Measurements from ENCODE around the gene EPS8L3.
"Not testable (repeated sequence)": the region's sequence is repeated elsewhere in the genome, so short reads cannot be mapped to it uniquely, and the experiment has no call there.

Gene EPS8L3

DNA sequence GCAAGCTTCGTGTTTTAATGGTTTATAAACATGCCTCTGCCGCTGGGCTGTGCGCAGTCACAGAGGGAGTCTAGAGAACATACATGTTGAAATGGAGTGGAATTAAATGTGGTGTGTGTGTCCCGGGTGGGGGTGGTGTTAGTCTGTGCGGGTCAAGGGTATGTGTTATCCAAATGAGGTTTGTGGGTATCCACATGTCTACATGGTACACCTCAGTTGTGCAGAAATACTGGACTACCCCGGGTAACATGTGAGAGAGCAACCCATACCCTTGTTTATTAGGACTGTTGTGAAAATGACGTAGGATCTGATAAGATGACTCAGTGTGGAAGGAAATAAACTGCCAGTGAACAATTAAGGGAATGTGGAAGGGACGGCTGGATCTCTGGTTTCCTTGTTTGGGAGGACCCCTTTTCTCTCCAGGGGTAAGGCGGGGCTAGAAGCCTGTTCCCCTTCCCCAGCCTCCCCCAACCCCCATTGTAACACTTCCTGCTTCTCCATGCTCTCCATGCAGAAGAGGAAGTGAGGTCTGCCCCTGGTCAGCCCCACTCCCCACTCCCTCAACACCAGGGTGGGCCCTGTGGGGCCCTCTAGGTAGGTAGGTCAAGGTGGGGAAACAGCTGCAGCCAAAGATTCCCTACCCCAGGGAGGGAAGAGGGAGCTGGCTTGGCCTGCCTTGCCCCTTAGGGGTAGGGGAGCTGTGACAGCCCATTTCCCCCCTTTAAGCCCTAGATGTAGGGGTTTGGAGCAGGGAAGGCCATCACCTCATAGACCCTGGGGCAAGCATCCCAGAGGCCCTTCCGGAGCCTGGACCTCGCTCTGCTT, 690 bp downstream of the EPS8L3 start:
- DNase-seq = no peak

DNA sequence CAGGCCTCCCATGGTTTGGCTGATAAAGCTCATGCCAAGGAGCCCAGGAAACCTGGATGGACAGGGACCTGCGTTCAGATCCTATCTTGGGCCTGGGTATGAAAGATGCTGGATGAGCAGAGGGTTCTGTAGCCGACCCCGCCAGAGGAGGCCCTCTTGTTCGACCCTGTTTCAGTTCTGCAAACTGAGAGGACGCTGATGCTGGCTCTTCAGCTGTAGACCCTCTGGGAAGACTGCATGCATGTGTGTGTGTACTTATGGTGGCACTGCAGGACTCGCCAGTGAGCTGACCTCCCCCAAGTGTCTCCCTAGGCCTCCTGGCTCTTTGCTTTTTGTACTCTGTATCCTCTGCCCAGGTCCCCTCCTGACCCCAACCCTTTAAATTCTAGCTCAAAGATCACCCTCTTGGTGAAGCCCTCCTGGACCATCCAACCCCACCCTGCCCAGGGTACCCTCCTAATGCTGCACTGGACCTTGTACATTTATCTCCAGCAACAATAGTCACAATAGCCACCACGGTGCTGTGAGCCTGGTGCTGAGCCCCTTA, 1.6 kb downstream of the EPS8L3 start:
- no peak for DNase-seq

DNA sequence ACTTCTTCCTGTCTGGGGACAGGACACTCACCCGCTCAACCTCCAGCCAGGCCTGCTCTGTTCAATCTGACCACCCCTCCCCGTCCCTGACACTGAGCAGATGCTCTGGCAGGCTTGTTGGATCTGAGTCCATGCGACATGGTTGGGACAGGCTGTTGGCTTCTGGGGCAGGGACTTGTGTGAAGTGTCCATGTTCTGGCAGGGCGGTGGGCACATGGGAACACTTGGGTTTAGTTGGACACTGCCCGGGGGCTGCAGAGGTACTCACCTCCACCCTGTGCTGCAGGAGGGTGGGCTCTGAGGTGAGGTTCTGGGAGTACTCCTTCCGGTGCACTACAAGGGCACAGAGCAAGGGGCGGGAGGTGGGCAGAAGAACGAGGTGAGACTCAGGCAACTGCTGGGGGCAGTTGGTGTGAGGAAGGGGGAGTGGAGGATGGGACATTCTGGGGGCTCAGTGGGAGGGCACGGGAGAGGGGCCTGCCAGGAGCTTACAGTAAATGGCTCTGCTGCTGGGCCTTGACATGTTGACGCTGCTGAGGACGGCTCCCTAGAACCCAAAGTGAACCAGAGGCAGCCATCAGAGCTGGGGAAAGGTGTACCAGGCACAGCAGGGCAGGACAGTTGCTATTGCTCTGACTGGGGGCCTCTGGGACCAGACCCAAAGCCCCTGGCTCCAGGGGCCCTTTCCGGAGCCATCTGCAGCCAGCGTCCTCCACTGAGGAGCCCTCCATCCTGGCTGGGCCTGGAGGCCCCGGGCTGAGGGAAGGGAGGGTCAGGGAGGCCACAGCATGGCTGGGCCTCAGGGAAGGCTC, 2.3 kb downstream of the EPS8L3 start:
- no peak for DNase-seq

DNA sequence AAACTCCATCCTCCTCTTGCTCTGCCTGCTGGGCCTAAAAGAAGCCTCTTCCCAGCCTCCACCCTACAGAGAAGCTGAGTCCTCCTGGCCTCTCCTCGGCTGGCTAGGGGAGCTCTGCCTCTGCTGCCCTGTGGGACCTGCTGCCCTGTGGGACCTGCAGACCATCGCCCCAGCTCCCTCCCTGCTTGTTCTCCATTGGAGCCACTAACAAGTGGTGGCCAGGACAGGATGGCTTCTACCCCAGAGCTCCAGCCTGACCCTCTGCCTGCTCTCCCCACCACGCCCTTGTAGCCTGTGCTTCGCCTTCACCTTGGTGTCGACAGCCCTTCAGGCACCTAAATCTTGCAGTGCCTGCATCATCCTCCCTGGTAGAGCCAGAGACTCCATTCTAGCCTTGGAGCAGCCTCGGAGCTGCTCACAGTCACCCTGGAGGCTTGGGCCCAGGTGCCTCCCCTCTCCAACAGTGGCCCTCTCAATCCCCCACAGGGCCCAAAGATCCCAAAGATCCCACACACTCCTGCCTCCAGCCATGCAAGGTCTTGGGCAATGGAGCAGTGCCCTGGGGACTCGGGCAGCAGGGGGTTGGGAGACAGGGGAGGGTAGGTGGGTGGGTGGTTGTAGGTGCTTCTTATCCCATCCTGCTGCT, 3.0 kb downstream of the EPS8L3 start:
- DNase-seq = no peak

DNA sequence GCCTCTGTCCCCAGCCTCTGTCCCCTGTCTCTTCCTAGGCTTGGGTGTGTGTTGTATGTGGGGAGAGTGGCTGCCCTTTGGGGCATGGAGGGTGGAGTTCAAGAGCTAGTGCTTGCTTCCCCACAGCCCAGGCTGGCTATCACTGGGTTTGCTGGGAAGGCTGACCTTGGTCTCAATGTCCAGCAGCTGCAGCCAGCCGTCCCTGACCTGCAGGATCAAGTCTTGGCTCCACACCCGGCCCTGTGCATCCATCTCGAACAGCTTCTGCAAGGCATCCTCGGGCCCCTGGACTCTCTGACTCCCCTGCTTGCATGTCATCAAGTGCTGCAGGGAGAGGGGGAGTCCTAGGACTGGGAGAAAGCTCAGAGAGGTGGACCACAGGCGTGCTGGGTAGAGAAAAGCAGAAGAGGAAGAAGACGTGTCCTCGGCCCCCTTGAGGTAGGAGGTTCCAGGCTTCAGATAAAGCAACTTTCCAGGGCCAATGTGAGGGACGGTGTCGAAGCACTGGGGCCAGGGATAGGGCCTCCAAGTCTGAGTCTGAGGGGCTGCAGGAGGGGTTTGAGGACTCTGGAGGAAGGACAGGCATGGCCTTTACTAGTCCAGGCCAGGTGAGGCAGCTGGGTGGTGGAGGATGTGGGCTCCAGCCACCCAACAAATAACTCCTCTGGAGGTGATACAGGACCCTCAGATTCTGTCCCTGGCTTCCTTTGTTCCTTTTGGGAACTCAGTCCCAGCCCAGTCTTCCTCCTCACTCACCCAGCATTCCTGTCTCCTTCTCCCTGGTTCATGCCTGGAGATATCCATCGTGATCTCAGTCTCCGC, 4.0 kb downstream of the EPS8L3 start:
- DNase-seq = no peak

DNA sequence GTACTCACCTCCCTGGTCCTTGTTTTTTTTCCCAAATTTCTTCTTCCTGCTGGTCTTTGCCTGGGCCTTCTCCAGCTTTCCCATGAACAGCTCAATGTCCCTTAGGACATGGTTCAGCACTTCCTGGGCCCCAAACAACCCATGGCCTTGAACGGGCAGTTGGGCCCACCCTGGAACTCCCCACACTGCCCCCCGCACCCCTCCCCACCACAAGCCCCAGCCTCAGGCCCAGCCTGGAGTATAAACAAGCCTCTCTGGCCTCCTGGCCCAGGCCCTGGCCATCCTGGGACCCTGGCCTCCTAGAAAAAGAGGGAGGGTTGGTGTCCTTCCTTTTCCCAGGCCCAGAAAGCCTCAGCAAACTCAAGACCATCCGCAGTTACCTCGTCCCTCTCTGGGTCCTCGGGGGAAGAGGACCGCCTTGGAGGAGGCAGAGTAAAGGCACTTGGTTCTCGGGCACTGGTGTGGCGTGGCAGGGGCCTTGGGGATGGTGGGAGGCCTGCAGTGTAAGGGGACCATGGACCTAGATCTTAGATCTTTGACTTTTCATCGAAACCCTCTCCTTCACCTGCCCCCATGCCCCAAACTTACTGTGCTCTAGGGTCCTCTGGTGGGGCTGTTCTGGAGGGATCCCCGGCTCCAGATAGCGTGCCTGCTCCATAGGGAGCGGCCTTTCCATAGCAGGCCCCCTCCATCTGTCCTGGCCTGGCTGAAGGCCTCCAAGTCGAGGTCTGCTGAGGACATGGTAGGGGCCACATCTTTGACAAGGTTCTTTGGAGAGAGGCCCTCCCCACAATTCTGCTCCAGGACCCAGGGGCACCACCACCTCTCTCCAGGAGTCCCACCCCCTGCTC, 5.6 kb downstream of the EPS8L3 start:
- DNase-seq = no peak

DNA sequence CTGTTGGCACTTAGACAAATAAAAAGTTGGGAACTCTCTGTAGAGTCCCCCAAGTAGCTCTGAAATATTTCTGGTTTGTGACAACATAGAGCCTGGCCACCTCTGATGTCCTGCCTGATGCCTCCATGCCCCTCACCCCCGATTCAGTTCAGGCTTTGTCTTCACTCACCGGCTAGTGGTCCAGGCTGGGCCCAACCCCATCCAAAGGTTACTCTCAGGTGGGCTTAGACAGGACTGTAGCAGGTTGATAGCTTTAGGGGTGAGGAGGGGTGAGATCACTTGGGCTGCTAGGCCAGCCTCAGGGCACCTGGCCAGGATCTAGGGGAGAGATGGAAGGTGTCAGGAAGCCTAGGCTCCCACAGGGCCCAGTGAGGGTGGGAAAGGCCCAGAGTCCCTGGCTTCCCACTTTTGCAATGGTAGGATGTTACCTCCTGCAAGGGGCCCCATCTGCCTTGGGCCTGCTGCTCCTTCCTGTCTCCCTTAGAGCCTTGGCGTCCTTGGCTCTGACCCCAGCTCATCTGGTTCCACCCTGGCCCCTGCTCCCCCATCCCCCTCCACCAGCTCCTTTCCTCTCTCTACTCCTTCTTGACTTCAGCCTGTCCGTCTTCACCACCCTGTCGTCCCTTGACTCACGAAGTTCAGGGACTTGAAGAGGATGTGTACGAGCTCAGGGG, 6.7 kb downstream of the EPS8L3 start:
- DNase-seq = no peak

DNA sequence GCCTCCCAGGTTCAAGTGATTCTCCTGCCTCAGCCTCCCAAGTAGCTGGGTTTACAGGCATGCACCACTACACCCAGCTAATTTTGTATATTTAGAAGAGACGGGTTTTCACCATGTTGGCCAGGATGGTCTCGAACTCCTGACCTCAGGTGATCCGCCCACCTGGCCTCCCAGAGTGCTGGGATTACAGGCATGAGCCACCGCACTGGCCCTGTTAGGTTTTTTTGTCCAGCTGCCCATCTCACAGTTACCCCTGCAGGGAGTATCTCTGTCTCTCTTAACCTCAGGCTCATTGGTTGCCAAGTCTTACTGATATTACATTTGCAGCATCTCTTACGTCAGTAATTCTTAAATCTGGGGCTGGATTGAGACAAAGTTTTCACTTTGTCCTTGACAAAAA, 7.4 kb downstream of the EPS8L3 start:
- not testable (repeated sequence) for DNase-seq

DNA sequence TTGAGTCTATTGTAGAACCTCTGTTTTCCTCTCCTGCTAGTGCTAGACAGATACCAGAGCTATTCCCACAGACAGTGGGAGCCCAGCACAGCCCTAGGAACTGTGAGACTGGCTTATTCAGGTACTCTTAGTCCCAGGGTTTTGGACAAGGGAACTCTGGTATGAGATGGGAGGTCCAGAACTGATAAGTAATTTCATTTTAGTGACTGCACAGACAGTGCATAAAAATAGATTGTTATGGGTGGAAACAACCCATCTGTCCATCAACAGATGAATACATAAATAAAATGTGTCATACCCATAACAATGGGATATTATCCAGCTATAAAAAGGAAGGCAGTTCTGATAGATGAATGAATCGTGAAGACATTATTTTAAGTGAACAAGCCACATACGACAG, 9.0 kb downstream of the EPS8L3 start:
- DNase-seq = no peak

DNA sequence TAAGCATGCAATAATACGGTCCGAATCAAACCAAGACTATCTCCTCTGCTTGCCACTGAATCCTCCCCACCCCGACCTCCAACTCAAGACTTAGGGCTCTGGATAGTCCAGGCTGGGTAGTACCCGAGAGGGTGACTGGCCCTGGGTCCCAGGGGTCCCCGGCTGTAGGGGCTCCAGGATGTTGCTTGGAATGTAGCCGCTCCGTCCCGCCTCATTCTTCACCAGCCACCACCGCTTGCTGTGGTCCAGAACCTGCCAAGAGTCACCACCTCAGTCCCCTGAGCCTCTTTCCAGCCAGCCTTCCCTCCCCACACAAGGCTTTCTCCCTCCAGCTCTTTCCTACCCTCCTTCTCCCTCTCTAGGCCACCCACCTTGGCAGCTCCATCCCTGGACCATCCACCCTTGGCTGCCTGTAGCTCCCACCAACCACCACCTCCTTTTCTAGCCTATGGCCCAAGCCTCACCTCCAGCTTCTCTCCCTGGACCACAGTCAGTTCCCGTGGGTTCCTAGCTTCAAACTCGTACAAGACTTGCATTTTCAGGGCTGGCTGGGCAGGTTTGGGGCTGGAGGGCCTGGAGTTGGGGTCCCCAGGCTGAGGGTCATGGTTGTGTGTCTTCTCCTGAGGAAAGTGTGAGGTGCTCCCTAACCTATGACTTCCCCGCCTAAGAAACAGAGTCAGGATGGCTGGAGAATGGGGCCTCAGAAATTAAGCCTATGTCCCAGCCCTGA, 12.0 kb downstream of the EPS8L3 start:
- no peak for DNase-seq

DNA sequence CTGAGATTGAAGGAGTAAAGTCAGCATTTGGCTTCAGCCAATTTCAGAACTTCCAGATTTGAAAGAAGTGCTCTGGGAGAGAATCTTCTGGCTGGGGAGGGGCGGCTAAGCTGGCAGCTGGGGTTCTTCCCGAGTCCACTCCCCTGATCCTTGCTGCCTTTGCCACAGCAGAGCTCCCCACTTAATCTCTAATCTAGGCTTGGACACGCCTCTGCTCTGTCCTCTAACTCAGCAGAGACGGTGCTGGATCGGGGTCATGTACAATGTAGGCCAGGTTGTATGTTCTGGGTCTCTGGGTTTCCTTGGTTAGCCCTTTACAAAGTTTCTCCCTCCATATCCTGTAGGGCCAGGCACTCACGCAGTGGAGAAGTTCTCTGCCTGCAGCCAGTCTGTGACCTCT, 12.8 kb downstream of the EPS8L3 start:
- DNase-seq = no peak

DNA sequence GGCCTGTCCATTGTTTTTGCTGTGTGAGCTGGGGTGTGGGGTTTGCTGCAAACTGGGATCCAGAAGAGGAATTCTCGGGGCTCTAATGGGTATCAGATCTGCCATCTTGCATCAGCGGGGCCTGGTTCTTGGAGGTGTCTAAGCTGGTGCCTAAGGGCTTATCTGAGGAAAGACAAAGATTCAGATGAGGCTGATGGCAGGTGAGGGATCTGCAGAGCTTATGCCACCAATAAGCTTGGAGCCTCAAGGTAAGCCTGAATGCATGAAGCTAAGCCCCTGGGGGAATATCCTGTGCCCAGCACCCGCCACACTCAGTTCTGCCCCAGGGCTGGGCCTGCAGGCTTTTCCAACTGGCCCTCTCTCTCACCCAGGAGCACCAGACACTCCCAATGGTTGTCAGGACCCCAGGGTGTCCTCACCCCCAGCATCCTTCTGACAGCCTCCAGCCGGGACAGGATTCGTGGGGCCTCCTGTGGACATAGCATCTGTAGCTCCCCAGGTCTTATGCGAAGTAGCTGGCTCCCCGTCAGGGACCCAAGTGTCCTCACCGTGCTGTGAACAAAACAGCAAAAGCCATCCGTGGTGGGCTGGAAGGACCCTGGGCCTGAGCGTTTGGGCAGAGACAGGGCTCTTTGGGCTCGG, 13.4 kb downstream of the EPS8L3 start:
- DNase-seq = no peak

DNA sequence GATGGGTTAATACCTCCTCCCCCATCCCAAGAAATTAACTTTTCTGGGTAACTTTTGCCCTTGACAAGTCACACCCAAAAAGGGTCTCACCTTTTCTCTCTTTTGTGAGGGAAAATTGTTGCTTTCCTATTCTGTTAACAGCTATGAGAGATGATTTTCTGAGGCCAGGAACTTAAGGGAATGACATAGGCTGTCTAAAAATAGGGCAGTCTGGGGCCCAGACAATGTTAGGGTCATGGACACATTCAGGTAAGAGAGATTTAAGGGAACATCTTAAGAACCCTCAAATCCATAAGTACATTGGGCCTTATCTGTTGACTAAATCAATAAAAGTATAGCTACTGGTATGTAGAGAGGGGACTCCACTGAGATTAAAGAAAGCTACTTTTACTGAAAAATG, 14.5 kb downstream of the EPS8L3 start:
- no peak for DNase-seq

DNA sequence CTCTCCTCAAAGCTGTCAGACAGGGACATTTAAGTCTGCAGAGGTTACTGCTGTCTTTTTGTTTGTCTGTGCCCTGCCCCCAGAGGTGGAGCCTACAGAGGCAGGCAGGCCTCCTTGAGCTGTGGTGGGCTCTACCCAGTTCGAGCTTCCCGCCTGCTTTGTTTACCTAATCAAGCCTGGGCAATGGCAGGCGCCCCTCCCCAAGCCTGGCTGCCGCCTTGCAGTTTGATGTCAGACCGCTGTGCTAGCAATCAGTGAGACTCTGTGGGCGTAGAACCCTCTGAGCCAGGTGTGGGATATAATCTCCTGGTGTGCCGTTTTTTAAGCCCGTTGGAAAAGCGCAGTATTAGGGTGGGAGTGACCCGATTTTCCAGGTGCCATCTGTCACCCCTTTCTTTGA, 15.4 kb downstream of the EPS8L3 start:
- DNase-seq = not testable (repeated sequence)

DNA sequence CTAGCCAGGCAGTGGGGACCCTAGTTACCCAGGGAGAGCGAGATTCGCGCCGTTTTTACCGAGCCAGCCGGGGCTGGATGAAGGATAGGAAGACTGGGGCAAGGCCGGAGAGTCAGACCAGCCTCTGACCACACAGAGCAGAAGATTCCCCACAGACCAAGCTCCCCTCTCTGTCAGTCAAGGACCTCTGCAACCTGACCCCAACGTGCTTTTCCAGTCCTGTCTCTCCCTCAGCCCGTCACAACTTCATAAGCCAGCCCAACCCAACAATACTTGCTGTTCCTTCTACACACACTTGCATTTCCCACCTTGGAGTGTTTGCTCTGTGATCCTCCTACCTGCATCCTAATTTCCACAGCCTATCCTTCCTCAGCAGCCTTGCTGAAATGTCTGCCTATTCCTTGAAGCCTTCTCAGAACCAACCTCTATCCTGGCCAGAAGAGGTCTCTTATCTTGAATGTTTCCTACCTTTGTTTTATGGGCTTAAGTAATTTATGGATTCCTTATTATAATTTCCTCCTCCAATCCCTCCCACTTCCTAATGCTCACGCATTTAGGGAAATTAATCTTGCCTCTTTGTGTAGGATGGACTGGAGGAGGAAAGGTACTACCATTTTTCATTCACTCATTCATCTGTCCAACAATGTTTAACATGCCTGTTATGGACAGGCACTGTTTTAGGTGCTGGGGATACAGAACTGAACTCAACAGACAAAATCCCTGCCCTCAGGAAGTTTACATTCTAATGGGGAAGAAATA, 22.9 kb downstream of the EPS8L3 start, which contains the start of gene GSTM3:
Gene GSTM3, minus strand, starts transcription at position 424 of the 759 bp plus-strand sequence. CDS start 751 bp downstream, outside the sequence.
- DNase-seq = no peak

DNA sequence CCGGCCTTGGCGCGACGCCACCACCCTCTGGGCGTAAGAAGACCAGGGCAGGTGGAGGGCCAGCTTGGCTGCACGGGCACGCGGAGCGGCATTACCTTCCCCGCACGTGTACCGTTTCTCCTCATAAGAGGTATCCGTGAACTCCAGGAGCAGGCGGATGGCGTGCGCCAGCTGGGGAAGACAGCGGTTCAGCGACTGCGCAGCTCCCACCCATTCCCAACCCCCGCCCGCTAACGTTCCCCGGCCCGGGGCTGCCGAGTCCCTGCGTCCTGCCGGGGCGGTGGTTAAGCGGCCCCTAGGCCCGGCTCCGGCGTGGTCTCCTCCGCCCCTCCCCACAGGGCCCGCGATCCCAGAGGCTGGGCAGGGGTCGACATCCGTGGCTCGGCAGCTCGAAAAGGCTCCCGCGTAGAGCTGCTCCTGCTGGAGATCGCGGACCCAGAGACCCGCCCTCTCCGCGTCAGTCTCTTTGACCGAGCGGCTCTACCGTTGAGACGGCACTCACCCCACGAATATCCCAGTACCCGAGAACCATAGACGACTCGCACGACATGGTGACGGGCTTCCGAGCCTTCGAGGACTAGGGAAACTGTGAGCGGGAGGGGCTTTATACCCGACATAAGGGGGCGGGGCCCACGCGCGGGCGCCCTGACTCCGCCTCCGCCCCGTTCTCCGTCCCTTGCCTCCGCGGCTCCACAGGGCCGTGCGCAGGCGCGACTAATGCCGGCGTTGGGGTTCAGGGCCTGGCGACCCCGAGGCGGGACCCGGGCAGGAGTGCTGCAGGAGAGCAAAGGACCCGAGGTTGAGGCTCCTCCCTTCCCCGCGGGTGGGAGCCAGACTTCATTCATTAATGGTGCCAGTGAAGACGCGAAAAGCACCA, 23.7 kb downstream of the EPS8L3 start:
- peak; percentile 95 for DNase-seq

DNA sequence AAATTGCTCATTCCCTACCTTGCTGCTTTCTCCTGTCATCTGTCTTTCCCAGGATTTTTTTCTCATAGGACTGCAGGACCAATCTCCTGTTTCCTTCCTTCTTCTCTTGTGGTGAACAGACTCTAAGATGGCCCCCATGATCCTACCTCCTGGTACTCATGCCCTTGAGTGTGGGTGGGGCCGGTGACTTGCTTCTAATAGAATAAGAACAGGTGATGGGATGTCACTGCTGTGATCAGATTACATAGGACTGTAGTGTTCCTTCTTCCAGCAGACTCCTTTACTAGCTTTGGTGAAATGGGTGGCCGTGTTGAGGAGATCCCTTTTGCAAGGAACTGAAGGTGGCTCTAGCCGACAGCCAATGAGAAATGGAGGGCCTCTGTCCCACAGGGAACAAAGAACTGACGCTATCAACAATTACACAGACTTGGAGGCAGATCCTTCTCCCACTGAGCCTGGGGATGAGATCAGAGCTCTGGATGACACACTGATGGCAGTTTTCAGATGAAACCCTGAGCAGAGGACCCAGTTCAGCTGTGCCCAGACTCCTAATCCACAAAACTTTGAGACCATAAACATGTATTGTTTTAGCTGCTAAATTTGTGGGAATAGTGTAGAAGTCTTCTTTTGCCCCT, 30.4 kb downstream of the EPS8L3 start:
- no peak for DNase-seq

All from activated CD8-positive, alpha-beta memory T cell treated with anti-CD3 and anti-CD28 coated beads for 24 hours (primary cell).